Measurements from ENCODE around the gene CTNNA3. TPM values are rescaled to one million over a fixed set of nuclear protein-coding genes. Genes with fewer than 3 reads are reported as not detected.

CTNNA3 gene
- total RNA-seq, 1 experiment from 2014 or later = 0.02 TPM

- DNase-seq (ENCODE audit: unreplicated experiment) = no peak
- H3K9me3 Mint-ChIP-seq (ENCODE audit: unreplicated experiment) = no peaks in the 10 kb centered on the region
- no peaks in the 10 kb centered on the region for H3K36me3 Mint-ChIP-seq (ENCODE audit: insufficient read depth, unreplicated experiment)
- no peaks in the 10 kb centered on the region for H3K4me1 Mint-ChIP-seq (ENCODE audit: insufficient read depth, unreplicated experiment)
- no peaks in the 10 kb centered on the region for H3K27me3 Mint-ChIP-seq (ENCODE audit: insufficient read depth, unreplicated experiment)
- intact Hi-C loops (cut with micrococcal nuclease) = no loop called here
- no TSS peak for BruUV-seq (replicated peaks)
- H3K4me3 Mint-ChIP-seq (ENCODE audit: unreplicated experiment) = no peak overlapping the region
- ChIA-PET POLR2A (interaction anchor here (1.0 kb wide), 1 partner anchor 9 kb away, joined by 3 read pairs; no protein-coding TSS in a partner anchor), CTCF (interaction anchor here (0.7 kb wide), 1 partner anchor 52 kb away, joined by 4 read pairs; no protein-coding TSS in a partner anchor)
- H3K27ac Mint-ChIP-seq (ENCODE audit: low read depth, unreplicated experiment) = no peak overlapping the region
- no peak for TF ChIP-seq CTCF (IDR thresholded peaks at IDR 0.05; ENCODE audit: unreplicated experiment)
Observed at GRCh38 chr10:67110286-67110685, 585.7 kb downstream of the CTNNA3 start.

- intact Hi-C loops (cut with micrococcal nuclease) = no loop called here
- Mint-ChIP-seq H3K27ac (ENCODE audit: low read depth, unreplicated experiment) (no peak overlapping the region), H3K27me3 (ENCODE audit: insufficient read depth, unreplicated experiment) (peaks cover 11% of the 10 kb centered on the region), H3K36me3 (ENCODE audit: insufficient read depth, unreplicated experiment) (no peaks in the 10 kb centered on the region), H3K4me3 (ENCODE audit: unreplicated experiment) (no peak overlapping the region), H3K4me1 (ENCODE audit: insufficient read depth, unreplicated experiment) (no peaks in the 10 kb centered on the region), H3K9me3 (ENCODE audit: unreplicated experiment) (no peaks in the 10 kb centered on the region)
- ChIA-PET POLR2A (no interaction called here), CTCF (interaction anchor here (0.7 kb wide), 1 partner anchor 25 kb away, joined by 3 read pairs; no protein-coding TSS in a partner anchor)
- no peak for DNase-seq (ENCODE audit: unreplicated experiment)
- no peak for TF ChIP-seq CTCF (IDR thresholded peaks at IDR 0.05; ENCODE audit: unreplicated experiment)
- BruUV-seq (replicated peaks) = no TSS peak
Observed at GRCh38 chr10:67107670-67108069, 588.3 kb downstream of the CTNNA3 start.

GRCh38 chr10:67100951-67101350 lies 595.0 kb downstream of the CTNNA3 start:
- DNase-seq (ENCODE audit: unreplicated experiment) = no peak
- Mint-ChIP-seq H3K36me3 (ENCODE audit: insufficient read depth, unreplicated experiment) (no peaks in the 10 kb centered on the region), H3K27me3 (ENCODE audit: insufficient read depth, unreplicated experiment) (peaks cover 57% of the 10 kb centered on the region), H3K4me3 (ENCODE audit: unreplicated experiment) (no peak overlapping the region), H3K27ac (ENCODE audit: low read depth, unreplicated experiment) (no peak overlapping the region), H3K9me3 (ENCODE audit: unreplicated experiment) (no peaks in the 10 kb centered on the region), H3K4me1 (ENCODE audit: insufficient read depth, unreplicated experiment) (no peaks in the 10 kb centered on the region)
- ChIA-PET POLR2A (interaction anchor here (0.7 to 1.5 kb wide), 2 partner anchors 9 to 19 kb away, joined by 3 to 4 read pairs; no protein-coding TSS in a partner anchor), CTCF (no interaction called here)
- no peak for TF ChIP-seq CTCF (IDR thresholded peaks at IDR 0.05; ENCODE audit: unreplicated experiment)
- intact Hi-C loops (cut with micrococcal nuclease) = no loop called here
- BruUV-seq (replicated peaks) = no TSS peak

- Mint-ChIP-seq H3K4me3 (ENCODE audit: unreplicated experiment) (no peak overlapping the region), H3K27ac (ENCODE audit: low read depth, unreplicated experiment) (no peak overlapping the region), H3K36me3 (ENCODE audit: insufficient read depth, unreplicated experiment) (no peaks in the 10 kb centered on the region), H3K4me1 (ENCODE audit: insufficient read depth, unreplicated experiment) (no peaks in the 10 kb centered on the region), H3K27me3 (ENCODE audit: insufficient read depth, unreplicated experiment) (peaks cover 57% of the 10 kb centered on the region), H3K9me3 (ENCODE audit: unreplicated experiment) (no peaks in the 10 kb centered on the region)
- no TSS peak for BruUV-seq (replicated peaks)
- POLR2A ChIA-PET = no interaction called here
- intact Hi-C loops (cut with micrococcal nuclease) = no loop called here
- CTCF ChIA-PET = no interaction called here
- DNase-seq (ENCODE audit: unreplicated experiment) = no peak
- TF ChIP-seq CTCF (IDR thresholded peaks at IDR 0.05; ENCODE audit: unreplicated experiment) = no peak
Observed at GRCh38 chr10:67098461-67098860, 597.5 kb downstream of the CTNNA3 start.
